Stimulated activated CD8-positive, alpha-beta memory T cell treated with anti-CD3 and anti-CD28 coated beads, Interleukin-7, amount 100 ng/mL, for 48 hours (primary cell): ENCODE results near the gene TBC1D22B.
A peak's percentile ranks its signal among the peaks of the same experiment; 100 is the strongest.

Experiments
- DNase-seq, 2 donors: peaks; one replicate each; pipeline ENCODE4 v3.0.0-alpha.2; 2020; ENCODE audit warnings: low read depth in 1 of 2; ENCODE audit errors: extremely low read depth in 1 of 2

Gene TBC1D22B

DNA sequence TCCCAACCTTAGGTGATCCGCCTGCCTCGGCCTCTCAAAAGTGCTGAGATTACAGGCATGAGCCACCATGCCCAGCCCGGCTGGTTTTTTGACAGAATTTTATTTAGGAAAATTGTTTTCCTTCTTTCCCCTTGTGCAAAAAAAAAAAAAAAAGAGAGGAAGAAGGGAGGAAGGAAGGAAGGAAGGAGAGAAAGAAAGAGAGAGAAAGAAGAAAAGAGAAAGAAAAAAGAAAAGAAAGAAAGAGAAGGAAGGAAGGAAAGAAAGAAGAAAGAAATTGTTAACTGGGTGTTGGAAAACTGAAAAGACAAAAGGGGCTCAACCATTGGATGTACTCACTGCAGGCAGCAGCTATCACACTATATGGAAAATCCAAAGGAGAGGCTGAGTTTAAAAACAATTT lies 94.8 kb downstream of the TBC1D22B start:
- no peak for DNase-seq

DNA sequence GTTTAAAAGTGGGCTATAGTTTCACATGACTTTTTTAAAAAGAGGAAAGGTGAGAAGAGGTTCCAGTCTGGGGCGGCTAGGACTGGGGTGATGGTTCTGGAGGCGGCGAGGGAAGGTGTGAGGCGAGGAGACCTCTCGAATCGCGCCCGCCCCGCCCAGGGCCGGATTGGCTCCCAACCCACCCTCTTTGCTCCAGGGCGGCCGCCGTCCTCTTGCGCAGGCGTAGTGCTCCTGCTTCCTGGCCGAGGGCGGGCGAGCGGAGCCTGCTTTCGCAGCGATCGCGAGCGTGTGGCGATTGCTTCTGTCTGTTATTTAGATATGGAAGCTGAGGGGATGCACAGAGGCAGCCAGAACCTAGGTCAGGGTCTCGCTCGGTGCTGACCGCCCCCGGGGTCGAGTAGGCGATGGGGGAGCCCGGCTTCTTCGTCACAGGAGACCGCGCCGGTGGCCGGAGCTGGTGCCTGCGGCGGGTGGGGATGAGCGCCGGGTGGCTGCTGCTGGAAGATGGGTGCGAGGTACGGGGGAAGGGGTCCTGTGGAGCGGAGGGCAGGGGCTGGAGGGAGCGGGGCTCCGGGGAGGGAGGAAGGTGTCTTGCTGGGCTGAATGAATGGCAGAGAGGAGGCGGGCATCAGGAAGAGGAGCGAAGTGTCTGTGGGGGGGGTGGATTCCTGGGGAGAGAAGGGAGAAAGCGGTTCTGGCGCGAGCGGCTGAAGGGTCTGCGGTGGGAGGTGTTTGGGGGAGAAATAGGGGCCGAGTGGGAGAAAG lies 96.4 kb downstream of the TBC1D22B start, which contains the start of gene RNF8:
Gene RNF8 (plus strand): TSS at position 223 of the 765 bp plus-strand sequence. CDS start 182 bp downstream, at position 405.
- DNase-seq, result peak; percentile 85 to 92

DNA sequence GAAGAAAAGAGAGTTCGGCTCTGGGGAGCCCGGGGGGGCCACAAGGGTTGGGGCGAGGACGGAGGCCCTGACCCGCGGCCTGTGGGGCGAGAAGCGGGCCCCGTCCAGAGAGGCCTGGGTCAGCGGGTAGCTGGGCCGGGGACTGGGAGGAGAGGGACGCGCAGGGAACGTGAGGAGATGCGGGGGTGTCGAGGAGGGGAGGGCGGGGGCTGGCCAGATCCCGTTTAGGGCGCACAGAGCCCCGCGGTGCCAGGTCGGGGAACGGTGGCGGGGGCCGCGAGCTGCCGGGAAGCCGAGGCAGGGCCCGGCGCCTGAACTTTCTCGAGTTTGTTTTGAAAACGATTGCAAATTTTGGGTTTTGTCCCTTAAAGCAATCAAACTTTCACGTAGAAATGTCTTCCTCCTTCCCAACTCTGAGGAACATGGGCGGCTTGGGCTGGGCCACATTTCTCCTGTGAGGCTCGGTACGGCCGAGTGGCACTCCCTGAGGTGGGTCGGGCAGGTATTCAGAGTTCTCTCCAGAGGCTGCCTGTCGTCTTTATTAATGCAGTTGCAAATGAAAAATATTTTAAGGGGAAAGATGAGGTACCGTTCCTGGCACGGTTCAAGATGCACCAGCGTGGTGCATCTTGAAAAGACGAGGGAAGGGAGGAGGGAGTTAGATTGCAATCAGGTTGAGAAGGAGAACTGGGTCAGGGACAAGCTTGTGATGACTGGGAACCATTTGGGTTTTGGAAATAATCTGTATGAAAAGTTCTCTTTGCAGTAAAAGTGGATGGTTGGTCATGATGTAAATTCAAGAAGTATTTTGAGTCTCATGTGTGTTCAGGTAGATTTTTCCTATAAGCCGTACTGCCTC lies 97.2 kb downstream of the TBC1D22B start:
- DNase-seq, result no peak

DNA sequence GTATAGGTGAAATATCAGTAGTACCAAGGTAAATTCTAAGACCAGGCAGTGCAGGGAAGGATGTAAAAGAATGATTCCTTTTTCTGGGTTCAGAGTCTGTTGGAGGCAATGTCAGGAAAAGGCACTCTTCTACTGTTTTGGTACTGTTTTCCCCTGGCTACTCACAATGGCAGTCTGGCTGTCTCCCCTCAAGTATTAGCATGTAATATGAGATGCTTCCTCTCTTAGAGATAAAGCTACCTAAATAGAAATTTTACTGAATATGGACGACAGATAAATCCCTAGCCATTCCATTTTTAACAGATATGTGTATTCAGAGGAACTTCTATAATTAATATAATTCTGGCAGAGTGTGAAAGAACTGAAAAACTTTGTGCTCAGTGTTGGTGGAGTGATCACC lies 99.7 kb downstream of the TBC1D22B start:
- no peak for DNase-seq

DNA sequence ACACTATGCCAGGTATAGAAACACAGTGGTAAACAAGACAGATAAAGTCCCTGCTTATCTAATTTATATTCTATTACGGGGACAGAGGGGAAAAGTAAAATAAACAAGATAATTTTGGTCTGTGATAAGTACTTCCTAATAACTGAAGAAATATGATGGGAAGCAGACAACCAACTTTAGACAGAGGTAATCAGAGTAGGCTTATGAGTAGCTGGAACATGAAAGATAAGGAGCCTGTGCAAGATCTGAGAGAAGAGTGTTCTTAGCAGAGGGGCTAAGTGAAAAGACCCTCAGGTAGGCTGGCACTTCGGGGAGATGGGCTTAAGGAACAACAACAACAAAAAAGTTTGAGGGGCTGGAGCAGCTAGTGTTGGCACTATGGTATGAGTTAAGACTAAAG lies 100.3 kb downstream of the TBC1D22B start:
- DNase-seq, result no peak

DNA sequence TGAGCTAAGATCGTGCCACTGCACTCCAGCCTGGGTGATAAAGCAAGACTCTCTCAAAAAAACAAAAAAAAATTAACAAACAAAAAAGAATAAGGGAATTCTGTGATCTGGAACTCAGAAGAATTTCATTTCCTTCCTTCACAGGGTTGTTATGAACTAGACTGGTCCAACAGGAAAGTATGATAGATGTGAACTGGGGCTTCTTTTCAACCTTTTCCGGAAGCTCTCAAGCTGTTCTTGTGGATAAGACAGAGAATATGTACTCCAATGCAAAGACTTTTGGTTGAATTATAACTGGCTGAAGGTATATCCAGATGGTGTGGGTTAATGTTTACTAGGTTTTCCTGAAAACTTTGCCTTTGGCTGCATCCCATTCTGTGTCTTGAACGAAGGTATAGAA lies 101.5 kb downstream of the TBC1D22B start:
- DNase-seq, result no peak

DNA sequence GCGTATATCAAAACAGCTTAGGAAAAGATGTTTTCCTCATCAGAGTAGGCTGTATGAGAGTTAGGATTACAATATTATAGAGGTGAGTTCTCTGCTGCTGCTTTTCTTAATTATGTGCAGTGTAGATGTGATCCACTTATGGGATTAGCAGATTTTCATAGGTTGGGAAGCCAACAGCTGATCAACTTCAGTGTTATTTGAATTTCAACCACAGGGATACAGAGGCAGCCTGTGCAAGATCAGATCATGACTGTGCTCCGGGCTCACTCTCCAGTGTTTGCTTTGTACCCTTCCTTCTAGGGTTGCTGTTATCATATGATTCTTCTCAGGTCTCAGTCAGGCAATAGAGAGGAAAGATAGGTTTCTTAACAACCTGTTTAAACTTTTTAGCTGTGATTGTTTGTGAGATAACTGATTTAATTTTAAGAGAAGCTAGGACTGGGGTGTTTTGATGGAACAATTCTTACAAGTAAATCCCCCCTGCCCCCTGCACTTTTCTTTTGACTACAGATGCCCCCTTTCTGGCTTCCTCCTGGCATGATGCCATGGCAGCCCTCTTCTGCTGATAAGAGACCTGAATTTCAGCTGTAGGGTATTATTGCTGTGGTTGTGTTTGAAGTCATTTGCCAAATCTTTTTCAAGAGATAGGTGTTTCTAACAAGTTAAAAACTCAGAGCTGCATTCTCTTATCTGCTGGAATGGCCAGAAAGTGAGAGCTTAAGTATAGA lies 104.7 kb downstream of the TBC1D22B start:
- DNase-seq, result no peak

DNA sequence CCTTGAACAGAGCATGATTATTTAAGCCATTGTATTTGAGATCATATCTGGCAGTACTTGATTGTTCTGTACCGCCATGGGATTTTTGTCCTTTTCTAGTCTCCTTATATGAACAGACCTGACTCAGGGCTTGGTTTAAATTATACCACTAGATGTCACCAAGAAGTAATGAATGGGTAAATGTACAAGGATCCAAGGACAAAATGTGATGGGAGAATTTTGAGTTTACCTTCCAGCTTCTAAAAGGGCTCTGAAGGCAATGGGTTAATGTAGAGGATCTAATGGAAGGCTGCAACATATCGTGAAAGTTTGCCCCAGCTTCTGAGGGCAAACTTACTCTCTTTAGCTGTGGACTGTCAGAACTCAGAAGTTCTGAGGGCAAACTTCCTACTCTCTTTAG lies 108.2 kb downstream of the TBC1D22B start:
- DNase-seq, result no peak

DNA sequence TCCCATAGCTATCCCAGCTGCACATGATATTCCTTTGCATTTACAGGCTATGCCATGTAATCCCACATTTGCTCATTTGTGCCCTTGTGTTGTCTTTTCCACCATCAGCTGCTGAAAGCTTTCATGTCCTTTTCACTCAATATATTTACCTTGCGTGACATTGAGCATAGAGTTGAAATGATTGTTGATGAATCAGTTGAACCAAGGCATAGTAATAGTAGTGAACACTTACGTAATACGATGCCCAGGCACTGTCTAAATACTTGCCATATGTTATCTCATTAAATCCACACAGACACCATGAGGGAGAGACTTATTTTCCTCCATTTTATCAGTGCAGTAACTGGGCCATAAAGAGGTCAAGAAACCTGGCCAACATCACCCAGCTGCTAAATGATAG lies 109.3 kb downstream of the TBC1D22B start:
- no peak for DNase-seq

DNA sequence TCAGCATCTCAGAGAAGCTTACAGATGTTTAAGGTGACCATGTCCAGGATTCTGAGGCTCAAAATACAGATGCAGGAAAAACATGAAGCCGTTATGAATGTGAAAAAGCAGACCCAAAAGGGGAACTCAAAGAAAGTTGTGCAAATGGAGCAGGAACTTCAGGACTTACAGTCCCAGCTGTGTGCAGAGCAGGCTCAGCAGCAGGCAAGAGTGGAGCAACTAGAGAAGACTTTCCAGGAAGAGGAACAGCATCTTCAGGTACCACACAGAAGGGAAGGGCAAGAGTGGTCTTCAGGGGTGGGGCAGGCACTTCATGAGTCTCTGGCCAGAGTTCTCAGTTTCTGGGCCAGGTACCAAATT lies 111.4 kb downstream of the TBC1D22B start:
- DNase-seq, result no peak

DNA sequence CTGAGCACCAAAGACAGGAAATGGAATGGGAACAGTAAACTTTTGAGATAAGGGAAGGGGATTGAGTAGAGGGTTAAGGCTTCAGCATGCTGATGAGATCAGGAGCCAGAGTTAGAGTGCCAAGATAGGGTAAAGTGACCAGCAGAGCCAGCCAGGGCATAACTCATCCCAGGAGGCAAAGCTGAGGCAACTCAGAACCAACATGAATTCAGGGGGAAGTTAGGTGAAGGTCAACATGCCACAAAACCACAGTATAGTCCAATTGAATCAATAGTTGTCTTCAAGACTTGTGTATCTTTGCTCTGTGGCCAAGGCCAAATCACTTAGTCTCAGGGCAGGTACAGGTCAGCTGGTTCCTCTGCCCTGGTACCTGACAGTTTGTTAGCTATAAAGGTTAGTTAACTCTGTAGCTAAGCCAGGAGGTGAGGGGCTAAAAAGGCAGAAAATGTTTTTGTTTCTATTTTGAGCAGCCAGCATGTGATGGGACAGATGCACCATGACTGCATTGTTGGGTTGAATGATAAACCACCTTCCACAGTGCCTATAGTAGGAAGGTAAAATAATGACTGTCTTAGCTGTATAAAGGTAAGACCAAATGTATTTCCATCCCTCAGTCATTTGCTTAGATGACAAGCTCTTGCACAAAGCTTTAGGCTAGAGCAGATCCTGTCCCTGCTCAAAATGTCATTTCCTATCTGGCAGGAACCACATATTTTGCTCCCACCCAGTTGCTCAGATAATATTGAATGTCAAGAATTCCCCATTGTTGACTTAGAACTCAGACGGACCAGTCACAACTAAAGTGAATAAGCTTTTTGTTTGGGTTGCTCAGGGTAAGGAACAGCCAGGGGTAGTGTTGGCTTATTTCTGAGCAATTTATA lies 112.0 kb downstream of the TBC1D22B start:
- DNase-seq, result no peak

DNA sequence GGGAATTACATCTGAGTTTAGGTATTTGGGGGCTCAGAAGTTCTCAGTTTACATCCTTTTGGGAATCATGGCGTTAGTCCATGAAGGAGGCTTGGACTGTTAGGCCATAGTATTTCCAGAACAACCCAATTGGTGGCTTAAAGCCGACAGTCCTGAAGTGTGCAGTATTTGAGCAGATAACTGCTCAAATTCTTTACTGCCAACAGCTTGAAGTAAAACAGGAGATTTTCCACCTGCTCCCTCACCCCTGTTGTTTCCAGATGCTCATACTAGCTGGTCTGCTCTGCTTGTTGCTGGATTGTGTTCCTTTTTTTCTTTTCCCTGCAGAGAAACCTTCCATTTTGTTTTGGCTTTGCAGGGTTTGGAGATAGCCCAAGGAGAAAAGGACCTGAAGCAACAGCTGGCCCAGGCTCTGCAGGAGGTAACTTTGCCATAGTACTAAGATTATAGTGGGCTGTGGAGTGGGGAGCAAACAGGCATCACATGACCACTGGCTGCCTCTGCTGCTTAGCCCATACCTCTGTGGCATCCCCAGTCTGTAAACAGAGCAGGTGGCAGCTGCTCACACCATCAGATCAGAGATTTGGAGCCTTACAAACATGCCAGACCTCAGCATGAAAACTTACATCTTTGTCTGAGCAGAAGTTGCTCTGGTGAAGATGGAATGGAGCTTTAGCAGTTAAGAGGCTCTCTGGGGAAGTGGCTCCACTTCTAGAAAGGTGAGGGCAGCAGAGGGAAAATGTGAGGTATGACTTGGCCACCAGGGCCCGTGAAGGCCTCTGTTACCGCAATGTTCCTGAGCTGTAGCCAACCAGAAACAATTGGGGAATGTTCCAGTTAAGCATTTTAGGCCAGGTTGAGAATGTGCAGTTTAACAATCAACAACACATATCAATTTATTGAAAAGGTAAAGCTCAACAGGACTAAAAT lies 113.8 kb downstream of the TBC1D22B start:
- no peak for DNase-seq

DNA sequence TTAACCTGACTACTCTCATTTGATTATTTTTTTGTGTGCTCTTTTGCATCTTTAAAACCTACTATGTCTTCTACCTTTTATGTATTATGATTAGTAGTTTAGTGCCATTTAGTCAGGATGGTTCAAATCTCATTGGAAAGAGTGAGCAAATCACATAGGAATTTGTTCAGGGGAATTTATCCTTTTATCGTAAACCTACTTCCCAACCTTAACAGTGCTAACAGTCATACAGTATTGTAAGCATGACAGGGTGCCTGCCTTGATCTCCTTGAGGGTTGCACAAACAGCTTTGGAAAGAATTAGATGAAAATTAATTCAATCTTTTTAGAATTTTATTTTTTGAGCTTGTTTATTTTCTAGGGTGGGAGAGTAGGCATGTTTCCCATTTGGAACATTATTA lies 114.5 kb downstream of the TBC1D22B start:
- DNase-seq, result no peak

DNA sequence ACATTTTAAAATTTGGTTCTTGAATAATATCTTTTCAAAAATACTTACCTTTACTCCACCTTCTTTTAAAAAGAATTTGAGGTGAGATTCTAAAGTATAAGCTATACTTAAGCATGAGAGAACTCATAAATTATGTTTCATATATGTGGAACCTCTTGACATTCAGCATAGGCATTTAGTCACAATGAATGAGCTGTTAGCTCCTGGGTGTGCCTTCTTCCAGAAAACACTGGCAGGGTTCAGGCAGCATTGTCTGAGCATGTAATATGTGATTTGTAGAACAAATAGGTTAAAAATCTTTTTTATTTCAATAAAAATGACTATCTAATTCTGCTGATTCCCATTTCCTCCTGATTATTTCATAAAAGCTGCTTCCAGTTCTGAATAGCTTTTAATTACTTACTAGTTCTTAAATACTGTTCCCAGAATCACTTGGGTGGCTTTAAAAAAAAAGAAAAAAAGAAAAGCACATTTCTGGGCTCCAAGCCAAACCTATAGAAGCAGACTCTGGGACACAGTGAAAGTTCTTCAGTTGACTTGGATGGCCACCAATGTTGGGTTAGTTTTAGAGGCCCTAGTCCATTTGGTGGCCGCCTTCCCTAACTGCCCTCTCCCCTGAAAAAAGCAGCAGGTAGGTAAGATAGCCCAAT lies 116.4 kb downstream of the TBC1D22B start:
- DNase-seq, result no peak

DNA sequence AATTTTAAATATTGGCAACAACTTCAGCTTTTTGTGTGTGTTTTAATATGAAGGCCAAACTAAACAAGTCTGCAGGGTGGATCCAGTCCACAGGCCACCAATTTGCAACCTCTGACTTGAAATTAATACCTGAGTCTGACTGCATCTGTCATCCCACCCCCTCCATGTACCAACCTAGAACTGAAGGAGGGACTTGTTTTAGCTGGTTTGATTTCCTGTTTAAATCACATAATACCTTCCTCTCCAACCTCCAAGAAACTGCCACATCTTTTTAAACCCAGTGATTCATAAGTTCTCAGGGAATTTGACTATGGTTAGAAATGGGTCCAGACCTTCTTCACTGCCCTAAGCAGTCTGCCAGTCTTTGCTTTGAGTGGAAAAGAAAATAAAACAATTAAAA lies 117.8 kb downstream of the TBC1D22B start:
- DNase-seq, result no peak

DNA sequence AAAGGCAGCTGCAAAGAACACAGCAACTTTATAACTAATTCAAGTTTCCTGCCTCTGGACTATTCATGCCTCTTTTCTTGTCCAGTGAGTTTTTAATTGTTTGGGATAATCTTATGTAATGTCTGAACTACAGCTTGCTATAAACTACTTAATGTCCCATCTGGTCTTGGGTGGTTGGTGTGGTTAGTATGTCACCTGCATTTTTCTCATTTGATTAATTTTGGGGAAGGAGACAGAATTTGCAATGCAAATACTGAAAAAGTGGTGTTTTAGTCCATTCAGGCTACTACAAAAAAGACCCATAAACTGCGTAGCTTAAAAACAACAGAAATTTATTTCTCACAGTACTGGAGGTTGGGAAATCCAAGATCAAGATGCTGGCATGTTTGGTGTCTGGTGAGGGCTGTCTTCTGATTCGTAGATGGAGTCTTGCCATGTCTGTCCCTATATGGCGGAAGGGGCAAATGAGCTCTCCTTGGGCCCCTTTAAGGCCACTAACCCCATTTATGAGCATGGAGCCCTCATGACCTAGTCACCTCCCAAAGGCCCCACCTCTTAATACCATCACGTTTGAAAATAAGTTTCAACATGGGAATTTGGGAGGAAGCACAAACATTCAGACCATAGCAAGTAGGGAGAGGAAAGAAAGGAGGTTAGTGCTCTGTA lies 118.6 kb downstream of the TBC1D22B start:
- DNase-seq, result no peak

DNA sequence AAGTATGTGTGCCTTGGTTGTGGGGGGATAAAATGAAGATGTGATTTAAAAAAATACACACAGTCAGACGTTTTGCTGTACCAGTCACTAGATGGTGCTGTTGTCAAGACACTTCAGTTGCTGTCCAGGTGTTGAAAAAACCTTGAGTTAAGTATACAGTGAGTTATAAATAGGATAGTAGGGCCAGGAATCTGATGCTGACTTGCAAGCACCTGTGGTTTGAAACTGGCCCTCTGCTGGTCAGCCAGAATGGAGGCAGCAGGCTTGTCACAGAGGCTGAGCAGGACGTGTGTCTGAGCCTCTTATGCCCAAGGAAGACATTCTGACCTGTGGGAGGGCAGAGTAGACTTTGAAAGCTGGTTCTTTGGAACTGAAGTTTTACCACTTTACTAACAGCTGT lies 124.0 kb downstream of the TBC1D22B start:
- DNase-seq, result no peak
